Upper lobe of left lung (tissue), 4 donors: Measurements from ENCODE around the gene REV1.

Experiments
- CTCF ChIP-seq, 6 experiments: fragments of 450-650 bp in 4 of 6; fragments of 200-600 bp in 2 of 6; sonication (generic) in 2 of 6; IDR thresholded peaks; one replicate each; pipeline ENCODE4 v1.5.1; 2016 to 2019; ENCODE audit warnings: antibody characterized with exemption in 6 of 6
- EP300 ChIP-seq, 4 donors: sonication (generic); formaldehyde crosslinking; IDR thresholded peaks; one replicate each; pipeline ENCODE4 v1.5.1; 2017; ENCODE audit warnings: antibody characterized with exemption in 4 of 4, control low read depth in 2 of 4
- POLR2A ChIP-seq, 4 donors: fragments of 450-650 bp; IDR thresholded peaks; one replicate each; pipeline ENCODE4 v1.5.1; 2016 to 2017; ENCODE audit warnings: antibody characterized with exemption in 4 of 4, mild to moderate bottlenecking in 2 of 4
- POLR2AphosphoS5 ChIP-seq, 2 donors: sonication (generic); formaldehyde crosslinking; IDR thresholded peaks; one replicate each; pipeline ENCODE4 v1.5.1; 2017; ENCODE audit warnings: antibody characterized with exemption in 2 of 2

DNA sequence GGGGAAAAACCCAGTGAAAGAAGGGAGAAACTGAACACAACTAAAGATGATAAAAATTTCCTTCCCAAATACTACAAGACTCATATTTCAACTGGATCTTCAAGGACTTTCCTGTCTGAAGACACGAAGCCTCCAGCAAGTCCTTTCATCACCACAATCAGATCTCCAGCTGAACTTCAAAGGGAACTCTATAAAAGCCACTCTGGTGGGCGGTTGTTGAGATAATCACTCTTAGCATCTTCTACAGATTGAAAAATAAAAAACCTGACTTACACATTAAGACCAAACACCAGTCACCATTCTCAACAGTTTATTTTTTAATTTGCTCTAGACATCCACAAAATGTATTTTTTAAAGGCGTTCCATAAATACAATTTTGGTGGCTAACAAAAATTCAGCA lies 4.4 kb downstream of the REV1 start:
- TF ChIP-seq CTCF (IDR thresholded peaks at IDR 0.05) (no peak), POLR2A (IDR thresholded peaks at IDR 0.05) (no peak), EP300 (IDR thresholded peaks at IDR 0.05) (no peak), POLR2AphosphoS5 (IDR thresholded peaks at IDR 0.05) (no peak)
